ENCODE data around the gene OSBPL1A.

Gene OSBPL1A

GRCh38 chr18:24267878-24268277 lies 129.7 kb downstream of the OSBPL1A start:
- no peak for DNase-seq (ENCODE audit: low read depth)

DNA sequence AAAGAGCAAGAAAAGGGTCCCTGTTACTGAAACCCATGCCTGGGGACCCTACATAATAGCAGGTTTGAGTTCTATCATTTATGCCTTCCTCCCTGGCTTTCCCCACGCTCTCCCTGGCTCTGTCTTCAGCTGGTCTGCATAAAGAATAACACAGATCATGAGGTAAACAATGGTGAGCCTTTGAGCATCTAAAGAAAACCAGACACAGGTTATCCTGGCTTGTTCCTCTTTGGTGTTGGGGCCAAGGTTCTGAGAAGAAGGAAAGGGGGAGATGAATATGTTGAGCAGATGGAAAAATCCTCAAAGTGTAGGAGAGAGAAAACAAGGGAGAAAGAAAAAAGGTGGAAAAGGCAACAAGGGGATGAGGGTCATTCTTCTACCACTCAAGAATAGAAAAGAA lies 131.5 kb downstream of the OSBPL1A start:
- no peak for DNase-seq (ENCODE audit: low read depth)

GRCh38 chr18:24265502-24266064 lies 132.0 kb downstream of the OSBPL1A start:
- no peak for DNase-seq (ENCODE audit: low read depth)

DNA sequence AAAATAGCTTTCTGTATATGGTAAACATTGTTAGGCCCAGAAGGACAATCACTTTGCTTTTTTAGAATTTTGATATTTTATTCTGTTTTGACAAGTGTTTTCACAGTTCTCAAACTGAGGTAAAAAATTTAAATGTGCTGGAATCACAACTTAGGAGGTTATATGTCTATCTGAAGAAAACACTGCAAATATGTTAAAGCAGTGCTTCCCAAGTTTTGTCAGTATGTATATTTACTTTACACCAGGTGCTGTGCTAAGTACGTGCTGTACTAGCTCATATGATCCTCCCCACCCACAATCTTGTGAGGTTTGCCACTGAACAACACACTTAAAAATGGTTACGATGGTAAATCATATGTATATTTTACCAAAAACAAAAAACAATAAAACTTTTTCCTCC lies 134.6 kb downstream of the OSBPL1A start:
- DNase-seq (ENCODE audit: low read depth): no peak

- DNase-seq (ENCODE audit: low read depth): no peak
Observed at GRCh38 chr18:24262087-24262486, 135.5 kb downstream of the OSBPL1A start.

DNA sequence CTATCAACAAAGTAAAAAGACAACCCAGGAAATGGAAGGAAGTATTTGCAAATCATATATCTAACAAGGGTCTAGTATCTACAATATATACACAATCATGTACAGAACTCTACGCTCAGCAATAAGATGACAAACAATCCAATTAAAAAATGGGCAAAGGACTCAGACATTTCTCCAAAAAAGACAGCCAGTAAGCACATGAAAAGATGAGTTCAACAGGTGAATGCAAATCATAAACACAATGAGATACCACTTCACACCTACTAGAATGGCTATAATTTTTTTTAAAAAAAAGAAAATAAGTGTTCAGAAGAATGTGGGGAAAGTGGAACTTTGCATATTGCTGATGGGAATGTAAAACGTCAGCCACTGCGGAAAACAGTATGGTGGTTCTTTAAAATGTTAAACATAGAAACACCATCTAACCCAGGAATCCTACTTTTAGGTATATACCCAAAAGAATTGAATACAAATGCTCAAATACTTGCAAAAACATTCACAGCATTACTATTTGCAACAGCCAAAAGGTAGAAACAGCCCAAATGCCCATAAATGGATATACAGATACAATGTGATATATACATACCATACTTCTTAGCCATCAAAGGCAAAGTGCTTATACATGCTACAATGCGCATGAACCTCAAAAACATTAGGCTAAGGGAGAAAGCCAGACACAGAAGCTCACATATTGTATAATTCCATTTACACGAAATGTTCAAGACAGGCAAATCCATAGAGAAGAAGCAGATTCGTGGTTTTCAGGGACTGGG lies 137.6 kb downstream of the OSBPL1A start:
- DNase-seq (ENCODE audit: low read depth): no peak

DNA sequence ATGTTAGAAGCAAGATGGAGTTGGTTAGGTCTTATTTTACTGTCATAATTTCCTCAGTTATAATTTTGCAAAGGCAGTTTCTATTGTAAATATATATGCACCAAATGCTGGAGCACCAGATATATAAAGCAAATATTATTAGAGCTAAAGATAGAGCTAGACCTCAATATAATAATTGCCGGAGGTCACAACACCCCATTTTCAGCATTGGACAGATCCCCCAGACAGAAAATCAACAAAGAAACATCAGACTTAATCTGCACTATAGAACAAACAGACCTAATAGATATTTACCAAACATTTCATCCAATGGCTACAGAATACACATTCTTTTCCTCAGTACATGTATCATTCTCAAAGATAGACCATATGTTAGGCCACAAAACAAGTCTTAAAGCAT lies 143.6 kb downstream of the OSBPL1A start:
- no peak for DNase-seq (ENCODE audit: low read depth)

GRCh38 chr18:24249716-24250115 lies 147.9 kb downstream of the OSBPL1A start:
- no peak for DNase-seq (ENCODE audit: low read depth)

DNA sequence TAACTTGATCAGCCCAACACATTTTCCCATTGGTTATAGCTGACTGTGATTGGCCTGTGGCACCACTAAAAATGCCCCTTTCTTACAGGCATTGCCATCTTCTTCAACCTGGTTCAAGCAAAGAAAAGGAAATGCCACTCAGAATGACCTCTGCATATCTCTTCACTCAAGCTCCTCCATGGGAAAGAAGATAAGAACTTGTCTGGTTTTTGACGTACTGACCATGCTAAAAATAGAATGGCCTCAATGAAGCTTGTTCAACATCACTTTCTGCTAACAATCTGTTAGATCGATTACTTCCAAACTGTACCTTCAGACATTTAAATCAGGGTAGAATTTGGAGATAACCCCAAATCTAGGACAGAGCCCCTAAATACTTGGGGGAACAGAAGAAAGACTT lies 149.3 kb downstream of the OSBPL1A start:
- no peak for DNase-seq (ENCODE audit: low read depth)

- no peak for DNase-seq (ENCODE audit: low read depth)
Observed at GRCh38 chr18:24246143-24246542, 151.5 kb downstream of the OSBPL1A start.

- no peak for DNase-seq (ENCODE audit: low read depth)
Observed at GRCh38 chr18:24244698-24245097, 152.9 kb downstream of the OSBPL1A start.

DNA sequence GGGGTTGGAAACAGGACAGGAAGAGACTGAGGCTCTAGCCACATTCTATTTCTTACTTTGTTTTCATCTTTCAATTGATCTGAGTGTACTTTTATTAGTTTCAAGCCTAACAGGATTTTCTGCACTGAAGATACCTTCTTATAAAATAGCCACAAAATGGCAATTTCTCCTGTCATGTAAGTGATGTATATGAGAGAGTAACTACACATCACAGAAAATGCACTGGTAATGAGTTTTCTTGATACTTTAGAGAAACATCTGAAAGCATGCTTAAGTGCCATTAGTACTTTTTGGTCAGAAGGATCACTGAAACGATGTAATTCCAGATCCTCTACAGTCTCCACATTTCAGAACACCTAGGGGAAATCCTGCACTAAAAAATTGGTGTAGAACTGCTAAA lies 153.9 kb downstream of the OSBPL1A start:
- no peak for DNase-seq (ENCODE audit: low read depth)

GRCh38 chr18:24239341-24239740 lies 158.3 kb downstream of the OSBPL1A start:
- DNase-seq (ENCODE audit: low read depth): no peak

- no peak for DNase-seq (ENCODE audit: low read depth)
Observed at GRCh38 chr18:24238387-24238786, 159.2 kb downstream of the OSBPL1A start.

DNA sequence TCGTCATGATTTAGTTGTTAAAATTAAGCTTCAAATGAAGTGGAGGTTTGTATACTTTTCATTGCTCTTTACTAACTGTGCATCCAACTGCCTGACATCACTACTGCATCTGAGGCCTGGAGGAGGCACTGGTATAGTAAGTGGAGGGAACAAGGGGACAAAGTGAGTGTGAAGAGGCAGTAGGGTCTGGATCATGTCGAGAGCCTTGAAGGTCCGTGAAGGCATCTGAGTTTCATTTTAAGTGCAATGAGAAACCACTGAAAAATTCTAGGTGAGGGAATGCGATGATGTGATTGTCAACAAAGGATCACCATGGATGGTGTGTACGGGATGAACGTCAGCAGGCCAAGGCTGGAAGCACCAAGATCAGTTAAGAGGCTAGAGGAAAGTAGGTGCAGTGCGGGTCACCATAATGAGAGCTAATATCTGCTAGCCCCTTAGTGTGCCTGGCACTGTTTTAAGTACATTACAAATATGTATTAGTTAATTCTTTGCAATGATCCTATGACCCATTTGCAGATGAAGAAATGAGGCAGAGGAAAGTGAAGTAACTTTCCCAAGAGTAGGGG lies 162.7 kb downstream of the OSBPL1A start:
- no peak for DNase-seq (ENCODE audit: low read depth)

- no peak for DNase-seq (ENCODE audit: low read depth)
Observed at GRCh38 chr18:24234330-24234729, 163.3 kb downstream of the OSBPL1A start.

DNA sequence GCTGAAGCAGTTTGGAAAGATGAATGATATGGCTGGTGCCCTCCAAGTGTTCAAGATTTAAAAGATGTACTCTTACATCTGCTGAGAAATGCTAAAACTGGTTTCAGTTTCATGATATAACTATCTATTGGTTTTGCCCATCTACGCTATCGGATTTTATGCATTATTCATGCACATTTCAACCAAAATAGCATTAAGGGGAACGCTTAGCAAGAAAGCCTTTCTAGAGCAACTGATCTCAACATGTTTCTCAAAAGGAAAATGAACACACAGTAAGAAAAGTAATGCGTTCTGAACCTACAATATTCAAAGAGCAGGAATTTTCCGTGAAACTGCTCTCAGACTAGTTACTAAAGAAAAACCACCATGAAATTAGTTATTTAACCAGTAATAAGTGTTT lies 164.8 kb downstream of the OSBPL1A start:
- DNase-seq (ENCODE audit: low read depth): no peak

DNA sequence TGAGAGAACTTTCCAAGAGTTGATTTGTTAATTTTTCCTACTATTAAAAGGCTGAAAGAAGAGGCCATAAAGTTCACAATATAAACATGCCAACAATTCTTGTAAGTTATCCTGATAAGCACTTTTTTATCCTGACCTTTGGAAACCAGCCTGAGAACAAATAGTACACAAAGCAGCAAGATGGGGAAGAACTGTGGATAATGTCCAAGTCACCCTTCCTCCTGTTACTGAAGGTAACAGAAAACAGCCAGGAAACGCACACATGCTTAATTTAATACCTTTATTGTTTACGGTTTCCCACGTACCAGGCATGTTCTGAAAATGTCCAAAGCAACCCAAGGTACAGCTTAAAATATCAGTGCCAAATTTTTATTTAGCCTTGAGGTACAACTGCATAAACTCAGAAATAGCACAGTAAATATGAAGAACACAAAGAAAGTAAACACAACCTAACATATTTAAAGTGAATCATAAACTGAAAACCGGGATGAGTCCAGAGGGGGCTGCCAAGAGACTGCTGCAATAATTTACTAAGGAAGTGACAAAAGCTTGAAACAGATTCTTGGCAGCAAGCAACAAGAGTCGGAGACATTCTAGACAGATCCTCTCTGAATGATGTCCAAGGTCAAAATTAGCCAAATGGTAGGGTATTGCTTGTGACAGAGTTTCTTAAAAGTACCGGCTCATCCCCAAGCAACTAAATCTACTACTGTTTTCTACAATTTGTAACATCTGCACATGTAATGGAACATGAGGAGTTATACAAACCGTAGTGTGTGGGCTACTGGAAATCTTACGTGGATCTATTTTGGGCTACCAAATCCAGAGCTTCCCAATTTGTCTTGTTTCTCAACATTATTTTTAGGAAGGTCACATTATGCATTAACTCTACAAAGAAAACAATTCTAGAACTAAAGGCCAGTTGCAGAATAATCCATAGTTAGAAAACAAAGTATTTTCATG lies 165.6 kb downstream of the OSBPL1A start:
- DNase-seq (ENCODE audit: low read depth): no peak

GRCh38 chr18:24230766-24231165 lies 166.9 kb downstream of the OSBPL1A start:
- DNase-seq (ENCODE audit: low read depth): no peak

- DNase-seq (ENCODE audit: low read depth): no peak
Observed at GRCh38 chr18:24228667-24229041, 169.0 kb downstream of the OSBPL1A start.

GRCh38 chr18:24227977-24228666 lies 169.5 kb downstream of the OSBPL1A start:
- DNase-seq (ENCODE audit: low read depth): no peak

DNA sequence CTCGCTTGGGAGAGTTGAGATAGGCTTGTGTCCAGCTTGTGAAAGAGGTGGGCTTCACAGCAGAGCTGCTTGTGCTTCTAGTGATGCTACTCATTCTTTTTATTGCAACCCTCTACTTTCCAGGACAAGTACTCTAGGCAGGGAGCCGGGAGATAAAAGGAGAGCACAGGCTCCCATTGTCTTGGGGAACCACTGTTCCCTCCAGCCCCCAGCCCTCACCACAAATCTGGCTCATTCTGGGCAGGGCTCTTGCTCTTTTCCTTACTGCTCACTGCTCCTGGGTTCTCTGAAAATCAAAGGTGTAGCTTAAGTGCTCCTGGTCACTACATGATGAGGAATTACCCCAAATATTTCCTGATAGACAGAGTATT lies 177.3 kb downstream of the OSBPL1A start:
- no peak for DNase-seq (ENCODE audit: low read depth)
